Measurements from ENCODE around the gene NFKBIZ. TPM values are rescaled to one million over a fixed set of nuclear protein-coding genes. Genes with fewer than 3 reads are reported as not detected.

The NFKBIZ gene
- total and polyA plus RNA-seq, 9 of the 15 experiments (the other 6 are each of a cell fraction or from before 2014, with no cell fraction given), result 1.2 to 13.7 (median 5.7) TPM

GRCh38 chr3:101827211-101828174, 21.8 kb upstream of the NFKBIZ start (continued):
- TF ChIP-seq HDAC3 (IDR thresholded peaks at IDR 0.05; ENCODE audit: borderline replicate concordance, partially characterized antibody), result no peak
- no peak for TF ChIP-seq CHCHD3 (CRISPR knock-in tag; IDR thresholded peaks at IDR 0.05)
- 0 out of 2 replicates have a peak, but pooled peaks have one; percentile 4 for TF ChIP-seq VEZF1 (CRISPR knock-in tag; IDR thresholded peaks at IDR 0.05)
- no peak for TF ChIP-seq KDM4B (IDR thresholded peaks at IDR 0.05; ENCODE audit: borderline replicate concordance in 2 of 2, low read depth in 1 of 2)
- no peak for TF ChIP-seq ZNF586 (CRISPR knock-in tag; conservative IDR thresholded peaks at IDR 0.05)
- TF ChIP-seq ZNF511 (CRISPR knock-in tag; IDR thresholded peaks at IDR 0.05), result no peak
- no peak for TF ChIP-seq SMARCB1 (IDR thresholded peaks at IDR 0.05; ENCODE audit: insufficient read length, low read depth)
- no peak for TF ChIP-seq ZNF449 (CRISPR knock-in tag; IDR thresholded peaks at IDR 0.05)
- TF ChIP-seq GATAD2A (IDR thresholded peaks at IDR 0.05), result no peak
- TF ChIP-seq ARID4B (CRISPR knock-in tag; IDR thresholded peaks at IDR 0.05), result no peak
- TF ChIP-seq FOXM1 (IDR thresholded peaks at IDR 0.05; ENCODE audit: low read depth), result no peak
- no peak for TF ChIP-seq FOXM1 (CRISPR knock-in tag; IDR thresholded peaks at IDR 0.05; ENCODE audit: low read depth)
- no peak for TF ChIP-seq JUND (IDR thresholded peaks at IDR 0.05; ENCODE audit: borderline replicate concordance, low read depth, low read length)
- TF ChIP-seq JUND (tag; IDR thresholded peaks at IDR 0.05; ENCODE audit: borderline replicate concordance, low read depth, low read length), result no peak
- TF ChIP-seq L3MBTL2 (IDR thresholded peaks at IDR 0.05), result peak; percentile 93
- no peak for TF ChIP-seq THRB (CRISPR knock-in tag; conservative IDR thresholded peaks at IDR 0.05)
- TF ChIP-seq ZNF780A (CRISPR knock-in tag; IDR thresholded peaks at IDR 0.05), result no peak
- no peak for TF ChIP-seq ZNF224 (CRISPR knock-in tag; IDR thresholded peaks at IDR 0.05)
